Measurements from ENCODE around the gene OBP2A.

- TF ChIP-seq CEBPB (IDR thresholded peaks at IDR 0.05; ENCODE audit: low read depth) (no peak), ZNF274 (IDR thresholded peaks at IDR 0.05; ENCODE audit: low read depth, low read length) (no peak), CTCF (IDR thresholded peaks at IDR 0.05 in 2 of 3, conservative IDR thresholded peaks at IDR 0.05 in 1 of 3; ENCODE audit: borderline replicate concordance in 1 of 3, insufficient read depth in 1 of 3, low read depth in 2 of 3, low read length in 2 of 3) (no peak), POLR2A (IDR thresholded peaks at IDR 0.05; ENCODE audit: borderline replicate concordance, extremely low read depth, insufficient read depth, insufficient read length) (no peak)
Observed at GRCh38 chr9:135526089-135526729, 19.7 kb upstream of the OBP2A start.
